SJSA1 (cell line): ENCODE results near the gene PASK. TPM values are rescaled to one million over a fixed set of nuclear protein-coding genes. Genes with fewer than 3 reads are reported as not detected.

ENCODE experiments used
- DNase-seq, 2 experiments: peaks; one replicate each; pipeline ENCODE4 v3.0.0-alpha.2; 2015 to 2020; ENCODE audit warnings: low spot score in 2 of 2, low read depth in 1 of 2
- H3K27ac ChIP-seq: fragments of 250-450 bp; sonication (Bioruptor Pico); 2 replicates; pipeline ENCODE4 v1.5.1; 2020; ENCODE audit warnings: mild to moderate bottlenecking, moderate library complexity
- H3K27me3 ChIP-seq: fragments of 250-450 bp; sonication (Bioruptor Pico); replicated peaks from 2 replicates; pipeline ENCODE4 v1.5.1; 2020; ENCODE audit warnings: mild to moderate bottlenecking, moderate library complexity
- H3K36me3 ChIP-seq: fragments of 250-450 bp; sonication (Bioruptor Pico); 2 replicates; pipeline ENCODE4 v1.5.1; 2020; ENCODE audit warnings: mild to moderate bottlenecking
- H3K4me1 ChIP-seq: fragments of 250-450 bp; sonication (Bioruptor Pico); replicated peaks from 2 replicates; pipeline ENCODE4 v1.6.1; 2021; ENCODE audit warnings: mild to moderate bottlenecking
- H3K4me3 ChIP-seq: fragments of 250-450 bp; sonication (Bioruptor Pico); 2 replicates; pipeline ENCODE4 v1.5.1; 2020; ENCODE audit warnings: mild to moderate bottlenecking
- H3K9me3 ChIP-seq: fragments of 250-450 bp; sonication (Bioruptor Pico); replicated peaks from 2 replicates; pipeline ENCODE4 v1.5.1; 2020; ENCODE audit warnings: mild to moderate bottlenecking
- total RNA-seq: library from RNA; depleted of rRNA; stranded (reverse); fragments of >200 nt; shearing (Covaris generic); gene quantifications from 2 replicates; pipeline ENCODE4 v1.2.3, GENCODE V29; 2014; rRNA removed

PASK gene
- total RNA-seq, 1 experiment from 2014 or later = 14.1 TPM

- Histone ChIP-seq H3K36me3 (peaks cover 28% of the 10 kb centered on the region), H3K27ac (no peak overlapping the region), H3K27me3 (no peaks in the 10 kb centered on the region), H3K9me3 (no peaks in the 10 kb centered on the region), H3K4me3 (no peak overlapping the region), H3K4me1 (peaks cover 30% of the 10 kb centered on the region)
- peak in 1 of 2 experiments; percentile 47 for DNase-seq
Measured at GRCh38 chr2:241066893-241067341, 82.4 kb downstream of the PASK start.

GRCh38 chr2:241066171-241066892, 82.9 kb downstream of the PASK start:
- no peaks in the 10 kb centered on the region for H3K9me3 ChIP-seq
- no peak overlapping the region for H3K27ac ChIP-seq
- H3K36me3 ChIP-seq = peaks cover 25% of the 10 kb centered on the region
- H3K4me3 ChIP-seq = no peak overlapping the region
- peaks cover 26% of the 10 kb centered on the region for H3K4me1 ChIP-seq
- no peaks in the 10 kb centered on the region for H3K27me3 ChIP-seq
- no peak for DNase-seq

- no peak overlapping the region for H3K27ac ChIP-seq
- H3K9me3 ChIP-seq = no peaks in the 10 kb centered on the region
- H3K36me3 ChIP-seq = peaks cover 20% of the 10 kb centered on the region
- DNase-seq = no peak
- no peak overlapping the region for H3K4me3 ChIP-seq
- H3K4me1 ChIP-seq = peaks cover 22% of the 10 kb centered on the region
- H3K27me3 ChIP-seq = no peaks in the 10 kb centered on the region
Measured at GRCh38 chr2:241065355-241065803, 83.9 kb downstream of the PASK start.

- H3K27ac ChIP-seq = no peak overlapping the region
Measured at GRCh38 chr2:241064802-241065354, 84.4 kb downstream of the PASK start.

GRCh38 chr2:241064008-241064801, 85.1 kb downstream of the PASK start:
- Histone ChIP-seq H3K27me3 (no peaks in the 10 kb centered on the region), H3K9me3 (no peaks in the 10 kb centered on the region), H3K4me3 (no peak overlapping the region), H3K4me1 (peaks cover 22% of the 10 kb centered on the region), H3K36me3 (peaks cover 15% of the 10 kb centered on the region), H3K27ac (no peak overlapping the region)
- DNase-seq = peak in 1 of 2 experiments; percentile 51

More at GRCh38 chr2:241064802-241065354, 84.4 kb downstream of the PASK start:
- H3K4me1 ChIP-seq = peaks cover 22% of the 10 kb centered on the region
- H3K9me3 ChIP-seq = no peaks in the 10 kb centered on the region
- no peak for DNase-seq
- peaks cover 18% of the 10 kb centered on the region for H3K36me3 ChIP-seq
- H3K27me3 ChIP-seq = no peaks in the 10 kb centered on the region
- no peak overlapping the region for H3K4me3 ChIP-seq

GRCh38 chr2:241063587-241063986, 85.7 kb downstream of the PASK start:
- Histone ChIP-seq H3K36me3 (peaks cover 11% of the 10 kb centered on the region), H3K9me3 (no peaks in the 10 kb centered on the region), H3K4me1 (peaks cover 22% of the 10 kb centered on the region), H3K4me3 (no peak overlapping the region), H3K27ac (no peak overlapping the region), H3K27me3 (no peaks in the 10 kb centered on the region)
- DNase-seq = peak in 1 of 2 experiments; percentile 45

GRCh38 chr2:241063093-241063551, 86.2 kb downstream of the PASK start:
- Histone ChIP-seq H3K27ac (no peak overlapping the region), H3K4me1 (peaks cover 22% of the 10 kb centered on the region), H3K4me3 (no peak overlapping the region), H3K9me3 (no peaks in the 10 kb centered on the region), H3K27me3 (no peaks in the 10 kb centered on the region), H3K36me3 (peaks cover 9% of the 10 kb centered on the region)
- peak in 1 of 2 experiments; percentile 33 for DNase-seq

GRCh38 chr2:241062389-241063092, 86.7 kb downstream of the PASK start:
- H3K4me3 ChIP-seq = no peak overlapping the region
- peak in 1 of 2 experiments; percentile 43 for DNase-seq

GRCh38 chr2:241061275-241061674, 88.0 kb downstream of the PASK start:
- Histone ChIP-seq H3K27me3 (no peaks in the 10 kb centered on the region), H3K27ac (no peak overlapping the region), H3K9me3 (no peaks in the 10 kb centered on the region), H3K4me3 (no peak overlapping the region), H3K36me3 (no peaks in the 10 kb centered on the region), H3K4me1 (peaks cover 22% of the 10 kb centered on the region)
- no peak for DNase-seq

More at GRCh38 chr2:241062389-241063092, 86.7 kb downstream of the PASK start:
- Histone ChIP-seq H3K27ac (no peak overlapping the region), H3K4me1 (peaks cover 22% of the 10 kb centered on the region), H3K36me3 (peaks cover 9% of the 10 kb centered on the region), H3K27me3 (no peaks in the 10 kb centered on the region), H3K9me3 (no peaks in the 10 kb centered on the region)

Other genes with a start within 250 kb of the PASK start
- not detected in 2 replicates for gene CROCC2, start 243.1 kb downstream of the PASK start, total RNA-seq
- 18.3 and 24.9 TPM in 2 replicates for gene SNED1, start 150.9 kb downstream of the PASK start, total RNA-seq
- gene MTERF4, start 47.2 kb downstream of the PASK start, total RNA-seq = 30.0 and 46.3 TPM in 2 replicates
- 140 and 159 TPM in 2 replicates for gene PPP1R7, start 995 bp upstream of the PASK start, total RNA-seq
- 0.63 and 1.7 TPM in 2 replicates for gene ANO7, start 39.2 kb upstream of the PASK start, total RNA-seq
- gene HDLBP, start 166.2 kb upstream of the PASK start, total RNA-seq = 306 and 544 TPM in 2 replicates
- gene SEPTIN2, start 166.5 kb upstream of the PASK start, total RNA-seq = 503 and 517 TPM in 2 replicates
- 74.3 and 74.5 TPM in 2 replicates for gene FARP2, start 206.8 kb upstream of the PASK start, total RNA-seq